Loucy (cell line): Measurements from ENCODE around the gene ANKRD40.

ENCODE experiments used
- H2AFZ ChIP-seq: fragments of 200-600 bp; sonication (generic); 2 replicates; pipeline ENCODE4 v1.6.0; 2016; ENCODE audit warnings: antibody characterized with exemption, mild to moderate bottlenecking, low read length, moderate library complexity
- H3F3A ChIP-seq: fragments of 200-600 bp; 2 replicates; pipeline ENCODE4 v1.6.0; 2016; ENCODE audit warnings: antibody characterized with exemption, low read depth, mild to moderate bottlenecking
- H3K27me3 ChIP-seq: fragments of 200-600 bp; sonication (generic); 2 replicates; pipeline ENCODE4 v1.6.1; 2014; ENCODE audit warnings: low read length, mild to moderate bottlenecking; ENCODE audit not compliant: insufficient read depth, poor library complexity, severe bottlenecking
- H3K36me3 ChIP-seq: fragments of 200-600 bp; sonication (generic); 2 replicates; pipeline ENCODE4 v1.6.1; 2016; ENCODE audit warnings: low read length; ENCODE audit not compliant: insufficient read depth
- H3K4me1 ChIP-seq: fragments of 200-600 bp; sonication (generic); 2 replicates; pipeline ENCODE4 v1.5.1; 2014; ENCODE audit warnings: low read length, mild to moderate bottlenecking; ENCODE audit not compliant: insufficient read depth, poor library complexity, severe bottlenecking
- H3K4me2 ChIP-seq: fragments of 200-600 bp; sonication (generic); 2 replicates; pipeline ENCODE4 v1.6.0; 2014; ENCODE audit warnings: antibody characterized with exemption, low read length, low read depth, mild to moderate bottlenecking; ENCODE audit not compliant: poor library complexity, severe bottlenecking
- H3K4me3 ChIP-seq: fragments of 200-600 bp; sonication (generic); 2 replicates; pipeline ENCODE4 v1.5.1; 2014; ENCODE audit warnings: low read length, mild to moderate bottlenecking, mixed read lengths; ENCODE audit not compliant: poor library complexity, severe bottlenecking
- H3K79me2 ChIP-seq: fragments of 200-600 bp; sonication (generic); 2 replicates; pipeline ENCODE4 v1.6.1; 2014; ENCODE audit warnings: low read length; ENCODE audit not compliant: insufficient read depth
- H3K9ac ChIP-seq: fragments of 200-600 bp; sonication (generic); 2 replicates; pipeline ENCODE4 v1.6.0; 2014; ENCODE audit warnings: mild to moderate bottlenecking, low read depth, low read length, moderate library complexity; ENCODE audit not compliant: poor library complexity, severe bottlenecking
- H3K9me2 ChIP-seq: fragments of 200-600 bp; sonication (generic); replicated peaks from 2 replicates; pipeline ENCODE4 v1.6.1; 2016; ENCODE audit warnings: low read depth, low read length, mixed read lengths
- H3K9me3 ChIP-seq: fragments of 200-600 bp; sonication (generic); 2 replicates; pipeline ENCODE4 v1.6.1; 2014; ENCODE audit warnings: mild to moderate bottlenecking, antibody characterized with exemption, low read length, low read depth; ENCODE audit not compliant: insufficient read depth
- H4K20me1 ChIP-seq: fragments of 200-600 bp; sonication (generic); 2 replicates; pipeline ENCODE4 v1.6.0; 2014; ENCODE audit warnings: antibody characterized with exemption, low read length, mild to moderate bottlenecking; ENCODE audit not compliant: insufficient read depth, poor library complexity, severe bottlenecking
- EZH2phosphoT487 ChIP-seq: fragments of 200-600 bp; IDR thresholded peaks from 2 replicates; pipeline ENCODE4 v1.6.1; 2018; ENCODE audit warnings: antibody characterized with exemption, mild to moderate bottlenecking, moderate library complexity, borderline replicate concordance
- TF ChIP-seq, protein P1 (sequence below): fragments of 200-600 bp; sonication (generic); conservative IDR thresholded peaks from 2 replicates; pipeline ENCODE4 v1.5.1; 2014; ENCODE audit warnings: mild to moderate bottlenecking, antibody characterized with exemption, low read length

The ANKRD40 gene

DNA sequence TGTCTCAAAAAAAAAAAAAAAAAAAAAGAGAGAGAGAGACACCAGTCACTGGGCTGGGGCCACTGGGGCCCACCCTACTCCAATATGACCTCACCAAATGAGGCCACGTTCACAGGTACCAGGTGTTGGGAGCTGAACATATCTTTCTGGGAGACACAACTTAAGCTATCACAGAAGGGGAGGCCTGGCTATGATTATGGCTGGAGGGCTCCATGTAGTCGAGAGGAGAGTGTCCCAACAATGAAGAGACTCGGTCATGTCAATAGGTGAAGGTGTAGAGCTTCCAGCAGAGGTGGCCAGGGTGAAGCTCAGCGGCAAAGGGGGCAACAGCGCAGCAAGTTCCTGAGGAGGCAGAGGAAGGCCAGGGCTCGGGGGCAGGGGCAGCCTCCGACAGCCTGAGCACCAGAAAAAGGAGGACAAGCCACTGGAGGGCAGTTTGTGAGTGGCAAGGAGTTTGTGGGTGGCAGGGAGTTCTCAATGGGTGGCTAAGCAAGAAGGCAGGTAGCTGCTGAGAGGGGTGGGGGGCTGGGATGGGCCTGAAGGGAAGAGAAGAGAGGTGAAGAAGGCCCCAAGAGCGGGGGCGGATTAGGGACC is 45.0 kb downstream of the ANKRD40 start:
- Histone ChIP-seq H3K36me3 (no peaks in the 10 kb centered on the region), H3K79me2 (no peaks in the 10 kb centered on the region), H2AFZ (no peak overlapping the region), H3K9me2 (no peaks in the 10 kb centered on the region), H3K4me3 (no peak overlapping the region), H3K27me3 (no peaks in the 10 kb centered on the region), H3F3A (no peaks in the 10 kb centered on the region), H3K4me1 (peaks cover 36% of the 10 kb centered on the region), H3K9ac (no peak overlapping the region), H3K4me2 (no peak overlapping the region), H4K20me1 (no peaks in the 10 kb centered on the region), H3K9me3 (no peaks in the 10 kb centered on the region)
- TF ChIP-seq, protein P1, sequence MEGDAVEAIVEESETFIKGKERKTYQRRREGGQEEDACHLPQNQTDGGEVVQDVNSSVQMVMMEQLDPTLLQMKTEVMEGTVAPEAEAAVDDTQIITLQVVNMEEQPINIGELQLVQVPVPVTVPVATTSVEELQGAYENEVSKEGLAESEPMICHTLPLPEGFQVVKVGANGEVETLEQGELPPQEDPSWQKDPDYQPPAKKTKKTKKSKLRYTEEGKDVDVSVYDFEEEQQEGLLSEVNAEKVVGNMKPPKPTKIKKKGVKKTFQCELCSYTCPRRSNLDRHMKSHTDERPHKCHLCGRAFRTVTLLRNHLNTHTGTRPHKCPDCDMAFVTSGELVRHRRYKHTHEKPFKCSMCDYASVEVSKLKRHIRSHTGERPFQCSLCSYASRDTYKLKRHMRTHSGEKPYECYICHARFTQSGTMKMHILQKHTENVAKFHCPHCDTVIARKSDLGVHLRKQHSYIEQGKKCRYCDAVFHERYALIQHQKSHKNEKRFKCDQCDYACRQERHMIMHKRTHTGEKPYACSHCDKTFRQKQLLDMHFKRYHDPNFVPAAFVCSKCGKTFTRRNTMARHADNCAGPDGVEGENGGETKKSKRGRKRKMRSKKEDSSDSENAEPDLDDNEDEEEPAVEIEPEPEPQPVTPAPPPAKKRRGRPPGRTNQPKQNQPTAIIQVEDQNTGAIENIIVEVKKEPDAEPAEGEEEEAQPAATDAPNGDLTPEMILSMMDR: no peak
- no peak for TF ChIP-seq EZH2phosphoT487

DNA sequence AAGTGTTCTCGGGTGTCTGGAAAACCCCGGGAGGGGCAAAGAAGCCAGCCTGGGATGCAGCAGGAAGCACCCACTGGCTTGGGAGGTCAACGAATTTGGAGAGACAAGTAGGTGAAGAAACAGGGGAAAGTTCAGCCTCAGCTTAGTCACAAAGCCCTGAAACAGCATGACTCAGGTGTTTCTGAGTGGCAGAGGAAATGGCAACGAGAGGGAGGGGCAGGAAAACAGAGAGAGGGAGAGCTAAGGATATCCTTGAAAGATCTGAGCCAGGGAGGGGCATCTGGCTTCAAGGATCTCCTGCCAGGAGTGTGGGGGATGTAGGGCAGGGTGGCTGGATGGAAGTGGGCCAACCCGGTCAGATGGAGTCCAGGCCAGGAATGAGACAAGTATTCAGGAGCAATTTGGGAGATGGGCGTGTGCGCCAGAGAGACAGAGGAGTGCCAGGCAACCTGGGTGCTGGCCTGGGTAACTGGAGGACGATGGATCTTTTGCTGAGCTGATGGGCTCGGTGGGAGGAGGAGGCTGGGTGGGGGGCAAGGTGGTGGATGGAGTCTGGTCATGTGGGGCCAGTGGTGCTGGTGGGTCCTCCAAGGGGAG is 45.8 kb downstream of the ANKRD40 start:
- Histone ChIP-seq H3K79me2 (no peaks in the 10 kb centered on the region), H3F3A (no peaks in the 10 kb centered on the region), H3K9ac (peak overlapping the region; percentile 31), H3K4me3 (peak overlapping the region; percentile 3), H3K9me3 (no peaks in the 10 kb centered on the region), H3K27me3 (no peaks in the 10 kb centered on the region), H4K20me1 (no peaks in the 10 kb centered on the region), H3K4me2 (peak overlapping the region; percentile 52), H3K36me3 (no peaks in the 10 kb centered on the region), H3K9me2 (no peaks in the 10 kb centered on the region), H2AFZ (peak overlapping the region; percentile 54), H3K4me1 (peaks cover 36% of the 10 kb centered on the region)
- TF ChIP-seq, protein P1: no peak
- no peak for TF ChIP-seq EZH2phosphoT487

DNA sequence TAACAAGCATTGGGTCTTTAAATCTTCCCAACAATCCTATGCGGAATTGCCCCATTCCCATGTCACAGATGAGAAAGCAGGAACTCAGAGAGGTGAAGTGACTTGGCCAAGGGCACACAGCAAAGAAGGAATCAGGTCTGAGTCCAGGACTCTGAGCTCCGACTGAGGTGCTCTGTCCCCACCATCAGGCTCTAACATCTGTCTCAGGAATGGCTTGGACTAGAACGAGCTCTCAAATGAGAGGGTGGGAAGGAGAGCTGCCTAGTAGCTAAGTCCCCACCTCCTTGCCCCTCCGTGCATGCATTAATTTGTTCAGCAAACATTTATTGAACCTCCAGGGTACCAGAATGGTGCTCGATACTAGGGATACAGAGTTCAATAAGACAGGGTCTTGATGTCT is 46.4 kb downstream of the ANKRD40 start:
- H3F3A ChIP-seq: no peaks in the 10 kb centered on the region

More for the DNA sequence above, 46.4 kb downstream of the ANKRD40 start:
- no peaks in the 10 kb centered on the region for H4K20me1 ChIP-seq
- peak overlapping the region; percentile 52 for H3K4me2 ChIP-seq
- peak overlapping the region; percentile 3 for H3K4me3 ChIP-seq
- peak overlapping the region; percentile 54 for H2AFZ ChIP-seq
- H3K4me1 ChIP-seq: peaks cover 36% of the 10 kb centered on the region
- no peaks in the 10 kb centered on the region for H3K9me3 ChIP-seq
- H3K27me3 ChIP-seq: no peaks in the 10 kb centered on the region
- no peaks in the 10 kb centered on the region for H3K36me3 ChIP-seq
- H3K9ac ChIP-seq: peak overlapping the region; percentile 31
- TF ChIP-seq, protein P1: no peak
- no peak for TF ChIP-seq EZH2phosphoT487
- H3K9me2 ChIP-seq: no peaks in the 10 kb centered on the region
- no peaks in the 10 kb centered on the region for H3K79me2 ChIP-seq
